Testis (tissue), 3 donors: ENCODE results near the gene PTPRD. TPM values are rescaled to one million over a fixed set of nuclear protein-coding genes. Genes with fewer than 3 reads are reported as not detected.

Experiments used
- DNase-seq: peaks from one replicate; pipeline ENCODE4 v3.0.0-alpha.2; 2019
- H3K27ac ChIP-seq, 2 donors: fragments of 200-600 bp; sonication (generic); one replicate each; pipeline ENCODE4 v1.5.1; 2019
- H3K27me3 ChIP-seq: fragments of 200-600 bp; sonication (generic); one replicate; pipeline ENCODE4 v1.5.1; 2019
- H3K36me3 ChIP-seq: fragments of 200-600 bp; sonication (generic); one replicate; pipeline ENCODE4 v1.5.1; 2017; ENCODE audit warnings: low read depth; ENCODE audit errors: missing control alignments
- H3K4me1 ChIP-seq: fragments of 200-600 bp; sonication (generic); one replicate; pipeline ENCODE4 v1.5.1; 2019
- H3K4me3 ChIP-seq, 2 donors: fragments of 200-600 bp; sonication (generic); one replicate each; pipeline ENCODE4 v1.5.1; 2017 to 2019
- H3K9me3 ChIP-seq: fragments of 200-600 bp; sonication (generic); one replicate; pipeline ENCODE4 v1.5.1; 2017
- CTCF ChIP-seq, 3 experiments: fragments of 450-650 bp in 2 of 3; fragments of 200-600 bp in 1 of 3; sonication (generic) in 1 of 3; IDR thresholded peaks; one replicate each; pipeline ENCODE4 v1.5.1; 2016 to 2019; ENCODE audit warnings: antibody characterized with exemption in 3 of 3, mild to moderate bottlenecking in 2 of 3, moderate library complexity in 1 of 3
- POLR2A ChIP-seq: fragments of 450-650 bp; IDR thresholded peaks from one replicate; pipeline ENCODE4 v1.6.1; 2017; ENCODE audit warnings: antibody characterized with exemption, mild to moderate bottlenecking, moderate library complexity
- WGBS, 2 donors: methylation state at CpG; one replicate each; pipeline ENCODE4 v1.1.5; 2018; 5-methylcytosine and 5-hydroxymethylcytosine counted together
- intact Hi-C: fragments of 100-400 bp; cut with DNase I; formaldehyde crosslinking; loops from one replicate; pipeline ENCODE4 v1.15.1; 2023; ENCODE audit warnings: low total_unique reads
- polyA plus RNA-seq: library from polyadenylated mRNA; stranded (reverse); fragments of 350-450 nt; fragmentation: Illumina TruSeq; extraction: RNeasy Lipid Tissue Mini Kit (QIAGEN cat#74804); gene quantifications from one replicate; pipeline ENCODE4 v1.2.3, GENCODE V29; 2014; ENCODE audit warnings: low read depth, low replicate concordance; ENCODE audit not compliant: insufficient read depth
- total RNA-seq, 2 donors: library from RNA; depleted of rRNA; stranded (reverse); fragments of >200 nt; gene quantifications; one replicate each; pipeline ENCODE4 v1.2.3, GENCODE V29; 2016

PTPRD gene
- total and polyA plus RNA-seq, 3 donors from 2014 or later, result 15.4 to 33.6 (median 32.5) TPM

- WGBS, 2 donors, result 37 to 46% methylated on average over 2 of the region's 2 CpGs
- TF ChIP-seq POLR2A (no peak), CTCF (IDR thresholded peaks at IDR 0.05) (no peak)
- Histone ChIP-seq H3K9me3 (no peaks in the 10 kb centered on the region), H3K4me1 (no peaks in the 10 kb centered on the region), H3K27me3 (no peaks in the 10 kb centered on the region), H3K4me3 (no peak overlapping the region), H3K36me3 (no peaks in the 10 kb centered on the region), H3K27ac (peak overlapping the region in 1 of 2 donors; percentile 19)
- intact Hi-C loops, result no loop called here
- DNase-seq, result no peak
Measured at GRCh38 chr9:8831568-8831967, 1781.2 kb downstream of the PTPRD start.

- intact Hi-C loops, result no loop called here
- TF ChIP-seq POLR2A (no peak), CTCF (IDR thresholded peaks at IDR 0.05) (no peak)
- DNase-seq, result no peak
Measured at GRCh38 chr9:8826281-8826680, 1786.5 kb downstream of the PTPRD start.

GRCh38 chr9:8825585-8826147 is 1787.1 kb downstream of the PTPRD start:
- intact Hi-C loops, result no loop called here
- no peaks in the 10 kb centered on the region for H3K36me3 ChIP-seq
- no peak for DNase-seq
- TF ChIP-seq CTCF (IDR thresholded peaks at IDR 0.05) (no peak), POLR2A (no peak)
- no peaks in the 10 kb centered on the region for H3K4me1 ChIP-seq
- WGBS, 2 donors, result 37 to 50% methylated on average over 3 of the region's 3 CpGs
- no peak overlapping the region for H3K27ac ChIP-seq
- H3K4me3 ChIP-seq, result no peak overlapping the region
- H3K9me3 ChIP-seq, result no peaks in the 10 kb centered on the region
- no peaks in the 10 kb centered on the region for H3K27me3 ChIP-seq

More at GRCh38 chr9:8826281-8826680, 1786.5 kb downstream of the PTPRD start:
- Histone ChIP-seq H3K4me1 (no peaks in the 10 kb centered on the region), H3K9me3 (no peaks in the 10 kb centered on the region), H3K27ac (no peak overlapping the region), H3K27me3 (no peaks in the 10 kb centered on the region), H3K4me3 (no peak overlapping the region), H3K36me3 (no peaks in the 10 kb centered on the region)
- WGBS, 2 donors, result 94 to 98% methylated on average over 2 of the region's 2 CpGs

- 95 to 97% methylated on average over 10 of the region's 10 CpGs for WGBS, 2 donors
- DNase-seq, result no peak
- intact Hi-C loops, result no loop called here
- TF ChIP-seq CTCF (IDR thresholded peaks at IDR 0.05), result no peak
- TF ChIP-seq POLR2A, result no peak
- Histone ChIP-seq H3K4me1 (no peaks in the 10 kb centered on the region), H3K27me3 (no peaks in the 10 kb centered on the region), H3K9me3 (no peaks in the 10 kb centered on the region), H3K36me3 (no peaks in the 10 kb centered on the region), H3K27ac (no peak overlapping the region), H3K4me3 (no peak overlapping the region)
Measured at GRCh38 chr9:8823131-8823895, 1789.5 kb downstream of the PTPRD start.

GRCh38 chr9:8822667-8823025 is 1790.2 kb downstream of the PTPRD start:
- DNase-seq, result no peak
- no peaks in the 10 kb centered on the region for H3K4me1 ChIP-seq
- H3K9me3 ChIP-seq, result no peaks in the 10 kb centered on the region
- H3K27me3 ChIP-seq, result no peaks in the 10 kb centered on the region
- no peak overlapping the region for H3K27ac ChIP-seq
- no peaks in the 10 kb centered on the region for H3K36me3 ChIP-seq
- WGBS, 2 donors, result 91 to 92% methylated on average over 5 of the region's 5 CpGs
- no peak overlapping the region for H3K4me3 ChIP-seq
- no peak for TF ChIP-seq CTCF (IDR thresholded peaks at IDR 0.05)
- TF ChIP-seq POLR2A, result no peak
- intact Hi-C loops, result no loop called here
